ENCODE data around the gene SLCO3A1. TPM values are rescaled to one million over a fixed set of nuclear protein-coding genes. Genes with fewer than 3 reads are reported as not detected.

The SLCO3A1 gene
- total and polyA plus RNA-seq, 10 donors = 7.5 to 79.5 (median 40.7) TPM

GRCh38 chr15:91845720-91846119 lies 7.8 kb upstream of the SLCO3A1 start:
- H3K4me3 ChIP-seq = no peak overlapping the region
- no peak overlapping the region for H3K27ac ChIP-seq
- H3K36me3 ChIP-seq = no peaks in the 10 kb centered on the region
- H3K9me3 ChIP-seq = peaks cover 0 to 9% (median 3%) of the 10 kb centered on the region in 8 donors
- WGBS, 5 donors = 56 to 79% (median 73%) methylated on average over 6 of the region's 6 CpGs
- intact Hi-C loops (cut with DNase I; ENCODE audit: low total_unique reads) = no loop called here
- peaks cover 0 to 15% (median 0%) of the 10 kb centered on the region in 6 donors for H3K4me1 ChIP-seq
- TF ChIP-seq CTCF (IDR thresholded peaks at IDR 0.05 in 8 of 11, conservative IDR thresholded peaks at IDR 0.05 in 3 of 11) (no peak), POLR2A (IDR thresholded peaks at IDR 0.05) (no peak)
- H3K27me3 ChIP-seq (replicated peaks in 1 of 7) = peaks cover 0 to 61% (median 0%) of the 10 kb centered on the region in 7 donors
- DNase-seq = no peak

- Histone ChIP-seq H3K4me1 (peaks cover 9 to 42% (median 17%) of the 10 kb centered on the region in 6 donors), H3K36me3 (no peaks in the 10 kb centered on the region), H3K9me3 (no peaks in the 10 kb centered on the region), H3K27ac (no peak overlapping the region), H3K27me3 (replicated peaks in 1 of 7) (peaks cover 0 to 88% (median 3%) of the 10 kb centered on the region in 7 donors), H3K4me3 (no peak overlapping the region)
- 33 to 43% (median 37%) methylated on average over 3 of the region's 3 CpGs for WGBS, 5 donors
- intact Hi-C loops (cut with DNase I; ENCODE audit: low total_unique reads) = no loop called here
- no peak for DNase-seq
- TF ChIP-seq POLR2AphosphoS5 (IDR thresholded peaks at IDR 0.05) (no peak), CTCF (IDR thresholded peaks at IDR 0.05 in 8 of 11, conservative IDR thresholded peaks at IDR 0.05 in 3 of 11) (no peak), POLR2A (IDR thresholded peaks at IDR 0.05) (no peak)
Observed at GRCh38 chr15:91849180-91849579, 4.3 kb upstream of the SLCO3A1 start.

GRCh38 chr15:91849749-91850161 lies 3.8 kb upstream of the SLCO3A1 start:
- H3K27ac ChIP-seq = peak overlapping the region in 1 of 8 donors; percentile 33
- H3K27me3 ChIP-seq (replicated peaks in 1 of 7) = peaks cover 0 to 89% (median 3%) of the 10 kb centered on the region in 7 donors
- TF ChIP-seq CTCF (IDR thresholded peaks at IDR 0.05 in 8 of 11, conservative IDR thresholded peaks at IDR 0.05 in 3 of 11) = peak in 6 of 11 experiments; percentile 43 to 58 (median 54)
- no peak for TF ChIP-seq POLR2AphosphoS5 (IDR thresholded peaks at IDR 0.05)
- TF ChIP-seq POLR2A (IDR thresholded peaks at IDR 0.05) = no peak
- H3K9me3 ChIP-seq = no peaks in the 10 kb centered on the region
- H3K4me3 ChIP-seq = no peak overlapping the region
- intact Hi-C loops (cut with DNase I; ENCODE audit: low total_unique reads) = loop anchor here (5.0 kb wide), 2 partner anchors 233 to 547 kb away; no protein-coding TSS in a partner anchor
- no peak for DNase-seq
- WGBS, 5 donors = 10 to 37% (median 20%) methylated on average over 7 of the region's 7 CpGs
- H3K4me1 ChIP-seq = peaks cover 9 to 48% (median 23%) of the 10 kb centered on the region in 6 donors
- no peaks in the 10 kb centered on the region for H3K36me3 ChIP-seq

- Histone ChIP-seq H3K27me3 (replicated peaks in 1 of 7) (peaks cover 0 to 76% (median 3%) of the 10 kb centered on the region in 7 donors), H3K4me1 (peaks cover 18 to 79% (median 52%) of the 10 kb centered on the region in 6 donors)
- 0 to 2% (median 1%) methylated on average over 36 to 70 of the region's 70 CpGs for WGBS, 5 donors
Observed at GRCh38 chr15:91852741-91853510, 582 bp upstream of the SLCO3A1 start.

More at GRCh38 chr15:91852741-91853510, 582 bp upstream of the SLCO3A1 start:
- peak overlapping the region; percentile 46 to 89 (median 67) for H3K4me3 ChIP-seq
- DNase-seq = peak; percentile 94
- H3K9me3 ChIP-seq = no peaks in the 10 kb centered on the region
- intact Hi-C loops (cut with DNase I; ENCODE audit: low total_unique reads) = loop anchor here (5.0 kb wide), 2 partner anchors 229 to 551 kb away; no protein-coding TSS in a partner anchor
- H3K36me3 ChIP-seq = no peaks in the 10 kb centered on the region
- peak overlapping the region; percentile 53 to 99 (median 92) for H3K27ac ChIP-seq
- TF ChIP-seq POLR2A (IDR thresholded peaks at IDR 0.05) (no peak), POLR2AphosphoS5 (IDR thresholded peaks at IDR 0.05) (peak; percentile 43 to 79 (median 61)), CTCF (IDR thresholded peaks at IDR 0.05 in 8 of 11, conservative IDR thresholded peaks at IDR 0.05 in 3 of 11) (peak; percentile 48 to 90 (median 81))
